Activated CD8-positive, alpha-beta memory T cell treated with anti-CD3 and anti-CD28 coated beads, Interleukin-2, amount 50 U/mL, for 24 hours (primary cell): ENCODE results near the gene CYP19A1.
"Not testable (repeated sequence)": the region's sequence is repeated elsewhere in the genome, so short reads cannot be mapped to it uniquely, and the experiment has no call there.

Source experiments
- DNase-seq: peaks from one replicate; pipeline ENCODE4 v3.0.0-alpha.2; 2020; ENCODE audit errors: extremely low read depth

The CYP19A1 gene

GRCh38 chr15:51298620-51299019, 39.8 kb downstream of the CYP19A1 start:
- DNase-seq = no peak

GRCh38 chr15:51290720-51291119, 47.7 kb downstream of the CYP19A1 start:
- DNase-seq = no peak

GRCh38 chr15:51289290-51289689, 49.1 kb downstream of the CYP19A1 start:
- no peak for DNase-seq

GRCh38 chr15:51288143-51289065, 50.0 kb downstream of the CYP19A1 start:
- DNase-seq = no peak

GRCh38 chr15:51286816-51287215, 51.6 kb downstream of the CYP19A1 start:
- DNase-seq = no peak

GRCh38 chr15:51285399-51285798, 53.0 kb downstream of the CYP19A1 start:
- no peak for DNase-seq

GRCh38 chr15:51284871-51285270, 53.5 kb downstream of the CYP19A1 start:
- DNase-seq = no peak

- DNase-seq = no peak
Measured at GRCh38 chr15:51283026-51283425, 55.4 kb downstream of the CYP19A1 start.

GRCh38 chr15:51282241-51282640, 56.2 kb downstream of the CYP19A1 start:
- not testable (repeated sequence) for DNase-seq

- DNase-seq = no peak
Measured at GRCh38 chr15:51281368-51281967, 56.9 kb downstream of the CYP19A1 start.

- no peak for DNase-seq
Measured at GRCh38 chr15:51280838-51281237, 57.6 kb downstream of the CYP19A1 start.

GRCh38 chr15:51279391-51279790, 59.0 kb downstream of the CYP19A1 start:
- DNase-seq = no peak

GRCh38 chr15:51277101-51277500, 61.3 kb downstream of the CYP19A1 start:
- no peak for DNase-seq

GRCh38 chr15:51274956-51275355, 63.4 kb downstream of the CYP19A1 start:
- DNase-seq = no peak

GRCh38 chr15:51270706-51271105, 67.7 kb downstream of the CYP19A1 start:
- no peak for DNase-seq

- no peak for DNase-seq
Measured at GRCh38 chr15:51269496-51269895, 68.9 kb downstream of the CYP19A1 start.

- DNase-seq = no peak
Measured at GRCh38 chr15:51267703-51268083, 70.7 kb downstream of the CYP19A1 start.

- no peak for DNase-seq
Measured at GRCh38 chr15:51267051-51267702, 71.2 kb downstream of the CYP19A1 start.

- no peak for DNase-seq
Measured at GRCh38 chr15:51266656-51267050, 71.7 kb downstream of the CYP19A1 start.

GRCh38 chr15:51265037-51265555, 73.3 kb downstream of the CYP19A1 start:
- DNase-seq = no peak

GRCh38 chr15:51263726-51264125, 74.7 kb downstream of the CYP19A1 start:
- DNase-seq = no peak

GRCh38 chr15:51263116-51263515, 75.3 kb downstream of the CYP19A1 start:
- DNase-seq = no peak
